CD14-positive monocyte (primary cell): Measurements from ENCODE around the gene KNG1. TPM values are rescaled to one million over a fixed set of nuclear protein-coding genes. Genes with fewer than 3 reads are reported as not detected.

ENCODE experiments used
- DNase-seq, 3 donors: peaks; one replicate each; pipeline ENCODE4 v3.0.0-alpha.2; 2011 to 2022
- H2AFZ ChIP-seq: 2 replicates; pipeline ENCODE4 v1.6.0; 2012; ENCODE audit warnings: mild to moderate bottlenecking, low read depth, low read length, inconsistent platforms; ENCODE audit not compliant: insufficient read depth, poor library complexity, severe bottlenecking
- H3K27ac ChIP-seq, 2 donors: 1 replicate in 1 of 2; 2 replicates in 1 of 2; pipeline ENCODE4 v1.5.1; 2012 to 2013; ENCODE audit warnings: low read length in 2 of 2, control low read depth in 1 of 2, inconsistent platforms in 1 of 2, low read depth in 1 of 2, mild to moderate bottlenecking in 1 of 2
- H3K27me3 ChIP-seq, 2 donors: one replicate each; pipeline versions ENCODE4 v1.6.0 to v1.6.1; 2011 to 2013; ENCODE audit warnings: low read length in 2 of 2; ENCODE audit not compliant: control insufficient read depth in 2 of 2, insufficient read depth in 2 of 2
- H3K36me3 ChIP-seq, 2 donors: replicated peaks in 1 of 2; 1 replicate in 1 of 2; 2 replicates in 1 of 2; pipeline versions ENCODE4 v1.5.1 to v1.6.1; 2012 to 2013; ENCODE audit warnings: low read length in 2 of 2, control low read depth in 1 of 2, inconsistent platforms in 1 of 2, mild to moderate bottlenecking in 1 of 2; ENCODE audit not compliant: insufficient read depth in 2 of 2, control insufficient read depth in 1 of 2
- H3K4me1 ChIP-seq, 2 donors: 1 replicate in 1 of 2; 2 replicates in 1 of 2; pipeline versions ENCODE4 v1.5.1 to v1.6.1; 2012 to 2013; ENCODE audit warnings: low read length in 2 of 2, control low read depth in 1 of 2, inconsistent platforms in 1 of 2, mild to moderate bottlenecking in 1 of 2, moderate library complexity in 1 of 2; ENCODE audit not compliant: insufficient read depth in 2 of 2, control insufficient read depth in 1 of 2
- H3K4me2 ChIP-seq: replicated peaks from 2 replicates; pipeline ENCODE3; 2012; ENCODE audit warnings: low read length, moderate library complexity, mild to moderate bottlenecking; ENCODE audit not compliant: poor library complexity, severe bottlenecking; ENCODE audit errors: extremely low read depth
- H3K4me3 ChIP-seq, 3 experiments: fragments of 200-600 bp in 1 of 3; sonication (generic) in 1 of 3; replicated peaks in 1 of 3; 1 replicate in 2 of 3; 2 replicates in 1 of 3; pipeline ENCODE4 v1.5.1; 2011 to 2013; ENCODE audit warnings: low read length in 3 of 3, mild to moderate bottlenecking in 3 of 3, control low read depth in 2 of 3, low read depth in 2 of 3, inconsistent platforms in 1 of 3, moderate library complexity in 1 of 3
- H3K79me2 ChIP-seq: 2 replicates; pipeline ENCODE4 v1.6.0; 2012; ENCODE audit warnings: mild to moderate bottlenecking, control low read depth, inconsistent platforms, low read length, moderate library complexity; ENCODE audit not compliant: insufficient read depth
- H3K9ac ChIP-seq: 2 replicates; pipeline ENCODE4 v1.6.0; 2017; ENCODE audit warnings: low read length, mild to moderate bottlenecking; ENCODE audit not compliant: insufficient read depth, poor library complexity, severe bottlenecking
- H3K9me3 ChIP-seq, 2 donors: replicated peaks in 1 of 2; 1 replicate in 1 of 2; 2 replicates in 1 of 2; pipeline versions ENCODE4 v1.5.1 to v1.6.1; 2012 to 2013; ENCODE audit warnings: low read length in 2 of 2, control low read depth in 1 of 2; ENCODE audit not compliant: control insufficient read depth in 1 of 2, insufficient read depth in 1 of 2
- H4K20me1 ChIP-seq: 2 replicates; pipeline ENCODE4 v1.6.0; 2012; ENCODE audit warnings: mild to moderate bottlenecking, low read length, control low read depth, moderate library complexity; ENCODE audit not compliant: insufficient read depth
- H3K27ac Mint-ChIP-seq, 7 donors: one replicate each; pipeline ENCODE4 v1.8.0; 2020; ENCODE audit warnings: mild to moderate bottlenecking in 7 of 7, mixed read lengths in 7 of 7, moderate library complexity in 6 of 7, inconsistent platforms in 2 of 7
- H3K27me3 Mint-ChIP-seq, 3 donors: one replicate each; pipeline ENCODE4 v1.8.0; 2021 to 2022; ENCODE audit warnings: low read depth in 3 of 3, mild to moderate bottlenecking in 3 of 3, mixed read lengths in 3 of 3, moderate library complexity in 3 of 3, inconsistent platforms in 1 of 3
- H3K36me3 Mint-ChIP-seq, 2 donors: one replicate each; pipeline ENCODE4 v1.8.0; 2020; ENCODE audit warnings: mixed read lengths in 2 of 2, inconsistent platforms in 1 of 2, mild to moderate bottlenecking in 1 of 2
- H3K4me1 Mint-ChIP-seq: one replicate; pipeline ENCODE4 v1.8.0; 2020; ENCODE audit warnings: mild to moderate bottlenecking, mixed read lengths
- H3K4me3 Mint-ChIP-seq, 2 donors: one replicate each; pipeline ENCODE4 v1.8.0; 2020; ENCODE audit warnings: mild to moderate bottlenecking in 2 of 2, mixed read lengths in 2 of 2, moderate library complexity in 1 of 2
- H3K9me3 Mint-ChIP-seq, 7 donors: one replicate each; pipeline ENCODE4 v1.8.0; 2020 to 2022; ENCODE audit warnings: mixed read lengths in 7 of 7, mild to moderate bottlenecking in 6 of 7, moderate library complexity in 6 of 7, inconsistent platforms in 2 of 7
- CTCF ChIP-seq: fragments of 200-600 bp; IDR thresholded peaks from one replicate; pipeline ENCODE4 v1.8.0; 2022; ENCODE audit warnings: antibody characterized with exemption, mild to moderate bottlenecking
- WGBS: methylation state at CpG from one replicate; pipeline ENCODE4 v1.1.5; 2013; ENCODE audit warnings: missing lambda C conversion rate; ENCODE audit not compliant: insufficient coverage; 5-methylcytosine and 5-hydroxymethylcytosine counted together
- intact Hi-C, 2 donors: fragments of 100-400 bp; cut with micrococcal nuclease; formaldehyde crosslinking; loops; one replicate each; pipeline versions ENCODE4 v1.15.0 to v1.15.1; 2023
- polyA plus RNA-seq, 3 donors: library from polyadenylated mRNA; depleted of rRNA in 1 of 3; unstranded in 2 of 3; stranded (reverse) in 1 of 3; fragments of 300-500 nt in 2 of 3; fragments of >200 nt in 1 of 3; fragmentation: Illumina TruSeq in 2 of 3; gene quantifications; 1 replicate in 2 of 3; 2 replicates in 1 of 3; pipeline ENCODE4 v1.2.3, GENCODE V29; 2012 to 2021

Gene KNG1
- polyA plus RNA-seq, 3 donors: not detected

- no peaks in the 10 kb centered on the region for H3K4me1 Mint-ChIP-seq
- peaks cover 9 to 25% (median 17%) of the 10 kb centered on the region in 3 donors for H3K27me3 Mint-ChIP-seq
- DNase-seq: no peak
- Histone ChIP-seq H3K27ac (no peak overlapping the region), H3K9ac (no peak overlapping the region), H3K27me3 (peaks cover 4 to 5% of the 10 kb centered on the region in 2 donors), H3K79me2 (no peaks in the 10 kb centered on the region), H2AFZ (no peak overlapping the region), H3K4me2 (no peak overlapping the region), H4K20me1 (no peaks in the 10 kb centered on the region), H3K36me3 (no peaks in the 10 kb centered on the region), H3K4me3 (no peak overlapping the region), H3K4me1 (no peaks in the 10 kb centered on the region), H3K9me3 (no peaks in the 10 kb centered on the region)
- H3K36me3 Mint-ChIP-seq: no peaks in the 10 kb centered on the region
- no peak overlapping the region for H3K4me3 Mint-ChIP-seq
- 100% methylated on average over 1 of the region's 2 CpGs for WGBS
- no peak overlapping the region for H3K27ac Mint-ChIP-seq
- intact Hi-C loops: no loop called here
- peaks cover 0 to 2% (median 0%) of the 10 kb centered on the region in 7 donors for H3K9me3 Mint-ChIP-seq
- no peak for TF ChIP-seq CTCF
Measured at GRCh38 chr3:186669378-186670084, 47.6 kb upstream of the KNG1 start.

- Histone ChIP-seq H2AFZ (no peak overlapping the region), H3K27ac (no peak overlapping the region), H4K20me1 (no peaks in the 10 kb centered on the region), H3K27me3 (peaks cover 2 to 5% of the 10 kb centered on the region in 2 donors), H3K4me2 (no peak overlapping the region), H3K36me3 (no peaks in the 10 kb centered on the region), H3K4me3 (no peak overlapping the region), H3K4me1 (no peaks in the 10 kb centered on the region), H3K79me2 (no peaks in the 10 kb centered on the region), H3K9ac (no peak overlapping the region), H3K9me3 (no peaks in the 10 kb centered on the region)
- Mint-ChIP-seq H3K27ac (no peak overlapping the region), H3K9me3 (peaks cover 0 to 2% (median 0%) of the 10 kb centered on the region in 7 donors), H3K36me3 (no peaks in the 10 kb centered on the region), H3K4me1 (no peaks in the 10 kb centered on the region), H3K27me3 (peaks cover 10 to 26% (median 17%) of the 10 kb centered on the region in 3 donors), H3K4me3 (no peak overlapping the region)
- DNase-seq: no peak
- intact Hi-C loops: no loop called here
- no peak for TF ChIP-seq CTCF
Measured at GRCh38 chr3:186670155-186670554, 47.0 kb upstream of the KNG1 start.
